Brain pericyte (primary cell): ENCODE results near the gene AMIGO2.

Source experiments
- DNase-seq: peaks from one replicate; pipeline ENCODE4 v3.0.0-alpha.2; 2012; ENCODE audit warnings: low read depth, low spot score

AMIGO2 gene

DNA sequence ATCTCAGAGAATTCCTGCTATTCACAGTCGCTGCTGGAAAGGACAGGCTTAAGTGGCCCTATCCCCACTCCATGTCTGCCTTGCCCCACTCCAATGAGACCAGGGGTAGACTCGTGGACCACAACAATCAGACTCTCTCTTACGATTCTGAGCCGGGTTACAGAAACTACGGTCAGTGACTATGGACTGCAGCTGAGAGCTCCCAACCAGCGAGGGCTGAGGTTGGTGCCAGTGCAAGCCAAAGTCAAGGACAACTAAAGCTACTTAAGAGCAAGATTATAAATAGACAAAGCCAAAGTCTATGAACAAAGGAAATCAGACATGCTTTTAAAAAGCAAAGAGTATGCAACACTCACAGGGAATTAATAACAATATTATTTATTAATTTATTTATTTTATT lies 18.3 kb upstream of the AMIGO2 start:
- DNase-seq, result no peak

DNA sequence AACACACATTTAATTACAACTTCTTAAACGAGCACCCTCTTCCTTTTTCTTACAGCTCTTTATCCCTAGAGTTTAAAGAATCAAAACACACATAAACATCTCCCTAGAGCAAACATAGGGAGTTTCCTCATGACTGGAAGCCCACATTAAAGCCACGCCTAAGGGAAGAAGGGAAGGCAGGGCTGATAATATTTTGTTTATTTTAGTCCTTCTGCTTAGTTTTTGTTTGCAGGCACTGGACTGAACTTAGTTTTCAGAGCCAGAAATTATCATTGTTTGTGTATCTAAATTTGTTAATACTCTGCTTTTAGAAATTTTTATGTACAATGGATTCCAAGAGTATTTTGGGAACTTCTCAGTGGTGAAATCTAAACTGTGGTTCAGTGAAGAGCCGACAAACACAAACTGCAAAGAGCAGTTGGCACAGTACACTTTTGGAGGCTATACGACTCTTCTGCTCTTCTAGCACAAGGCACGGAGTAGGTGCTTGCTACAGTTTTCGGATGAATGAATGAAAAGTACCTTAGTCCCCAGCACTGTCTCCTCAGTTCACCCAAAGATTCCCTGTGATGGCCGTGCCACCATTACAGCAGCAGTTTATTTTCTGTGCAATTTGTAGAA lies 17.6 kb upstream of the AMIGO2 start:
- no peak for DNase-seq

DNA sequence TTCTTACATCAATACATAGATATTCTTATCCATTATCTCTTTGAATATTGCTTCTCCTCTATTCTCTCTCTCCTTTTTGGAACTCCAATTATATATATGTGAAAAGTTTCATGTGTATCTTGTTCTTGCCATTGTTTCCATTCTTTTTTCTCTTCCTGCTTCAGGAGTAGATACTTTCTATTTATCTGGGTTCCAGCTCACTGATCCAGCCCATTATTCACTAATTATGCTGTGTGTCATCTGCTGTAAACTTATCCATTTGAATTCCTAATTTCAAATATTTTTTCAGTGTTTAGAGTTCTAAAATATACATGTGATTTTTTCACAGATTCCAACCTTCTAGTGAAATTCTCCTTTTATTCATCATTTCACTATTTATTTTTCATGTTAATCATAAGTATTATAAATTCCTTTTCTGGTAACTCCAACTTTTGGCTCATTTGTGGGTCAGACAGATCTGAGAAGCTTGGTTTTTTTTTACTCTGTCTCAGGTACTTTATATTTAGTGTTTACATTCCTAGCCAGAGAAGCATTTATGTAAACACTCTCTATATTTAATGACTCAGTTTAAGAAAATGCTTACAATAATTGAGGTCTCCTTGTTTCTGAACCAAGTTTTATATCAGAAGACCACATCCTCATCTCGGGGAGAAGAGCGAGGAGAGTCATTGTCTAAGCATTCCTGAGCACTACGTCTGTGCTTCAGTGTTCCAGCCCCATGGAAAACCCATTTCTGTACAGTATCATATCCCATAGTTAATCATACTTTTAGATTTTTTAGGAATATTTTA lies 15.9 kb upstream of the AMIGO2 start:
- DNase-seq, result no peak

DNA sequence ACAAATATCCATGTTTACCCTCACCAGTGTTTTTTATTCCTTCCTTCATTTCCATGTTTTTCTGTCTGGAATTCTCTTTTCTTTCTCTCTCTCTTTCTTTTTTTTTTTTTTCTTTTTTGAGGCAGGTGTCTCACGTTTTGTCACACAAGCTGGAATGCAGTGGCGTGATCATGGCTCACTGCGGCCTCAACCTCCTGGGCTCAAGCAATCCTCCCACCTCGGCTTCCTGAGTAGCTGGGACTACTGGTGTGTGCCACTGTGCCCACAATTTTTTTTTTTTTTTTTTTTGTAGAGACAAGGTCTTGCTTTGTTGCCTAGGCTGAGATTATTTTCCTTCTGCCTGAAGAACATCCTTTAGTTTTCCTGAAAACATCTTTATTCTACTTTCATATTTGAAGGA lies 15.0 kb upstream of the AMIGO2 start:
- no peak for DNase-seq

DNA sequence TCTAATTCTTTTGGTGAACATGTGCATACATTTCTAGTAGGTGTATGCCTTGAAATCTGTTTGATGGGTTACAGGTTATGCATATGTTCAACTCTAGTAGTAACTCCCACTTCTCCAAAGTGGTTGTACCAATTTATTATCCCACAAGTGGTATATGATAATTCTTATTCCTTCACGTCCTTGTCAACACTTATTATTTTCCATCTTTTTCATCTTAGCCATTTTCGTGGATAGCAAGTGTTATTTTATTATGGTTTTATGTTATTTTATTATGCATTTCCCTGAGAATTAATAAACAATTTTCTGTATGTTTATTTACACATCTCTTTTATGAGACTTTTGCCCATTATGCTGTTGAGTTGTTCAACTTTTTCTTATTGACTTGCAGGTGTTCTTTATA lies 11.2 kb upstream of the AMIGO2 start:
- DNase-seq, result no peak

DNA sequence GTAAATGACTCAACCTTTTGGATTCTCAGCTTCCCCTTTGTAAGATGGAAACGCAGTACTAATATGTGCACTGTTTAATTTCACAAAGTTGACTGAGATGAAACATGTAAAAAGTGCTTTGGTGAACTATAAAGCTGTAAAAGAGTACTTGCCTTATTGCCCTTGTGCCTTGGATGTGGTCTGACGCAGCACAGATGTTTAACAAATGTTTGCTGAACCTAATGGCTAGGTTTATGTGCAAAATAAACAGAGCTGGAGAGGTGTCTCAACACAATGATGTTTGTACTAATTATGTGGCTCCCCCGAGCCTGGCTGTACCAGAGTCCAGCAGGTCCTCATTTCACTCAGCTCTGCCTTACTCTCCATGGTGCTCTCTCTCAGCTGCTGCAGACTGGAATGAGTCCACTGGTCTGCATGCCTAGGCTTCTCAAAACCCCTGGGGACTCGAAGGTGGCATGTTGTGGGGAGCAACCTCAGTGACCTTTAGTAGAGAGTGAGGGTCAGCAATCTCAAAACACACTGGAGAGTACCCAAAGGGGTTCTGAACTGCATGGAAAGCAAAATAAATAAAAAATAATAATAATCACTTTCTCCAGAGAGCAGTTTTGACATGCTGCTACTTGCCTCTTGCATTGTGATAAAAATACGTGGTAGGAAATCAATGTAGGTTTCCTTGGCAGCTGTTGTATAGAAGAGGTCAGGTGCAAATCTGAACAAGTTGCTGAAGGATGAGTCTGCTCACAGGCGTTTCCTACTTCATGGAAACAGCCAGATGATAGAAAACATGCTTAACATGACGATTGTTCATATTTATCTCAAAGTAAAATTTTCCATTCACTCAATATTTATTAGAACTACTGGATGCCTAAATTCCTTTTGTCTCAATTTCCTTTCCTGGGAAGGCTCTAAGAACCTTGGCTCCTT lies 8.5 kb upstream of the AMIGO2 start:
- DNase-seq, result no peak

DNA sequence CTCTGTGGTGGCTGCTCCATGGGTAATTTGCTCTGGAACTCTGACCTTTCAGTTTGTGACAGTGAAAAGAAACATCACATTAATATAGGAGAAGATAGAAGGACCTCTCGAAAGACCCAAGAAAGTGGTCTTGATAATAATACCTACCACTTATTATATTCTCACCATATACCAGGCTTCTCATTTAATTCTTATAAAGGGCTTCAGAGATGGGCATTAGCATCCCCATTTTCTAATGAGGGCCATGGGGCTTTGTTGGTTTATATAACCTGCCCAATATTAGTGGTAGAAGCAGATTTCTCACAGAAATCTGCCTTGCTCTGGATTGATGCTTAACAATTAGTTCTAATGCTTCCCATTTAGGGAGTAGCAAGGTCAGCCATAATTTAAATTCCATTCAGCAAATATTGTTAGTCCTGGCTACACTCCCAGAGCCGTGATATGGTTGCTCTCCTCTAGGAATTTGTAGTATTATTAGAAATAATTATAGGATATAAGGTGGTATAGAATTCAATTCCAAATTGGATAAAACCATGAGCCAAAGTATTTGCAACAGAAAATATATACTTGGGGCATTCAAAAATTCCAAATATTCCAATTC lies 7.4 kb upstream of the AMIGO2 start:
- DNase-seq, result no peak

DNA sequence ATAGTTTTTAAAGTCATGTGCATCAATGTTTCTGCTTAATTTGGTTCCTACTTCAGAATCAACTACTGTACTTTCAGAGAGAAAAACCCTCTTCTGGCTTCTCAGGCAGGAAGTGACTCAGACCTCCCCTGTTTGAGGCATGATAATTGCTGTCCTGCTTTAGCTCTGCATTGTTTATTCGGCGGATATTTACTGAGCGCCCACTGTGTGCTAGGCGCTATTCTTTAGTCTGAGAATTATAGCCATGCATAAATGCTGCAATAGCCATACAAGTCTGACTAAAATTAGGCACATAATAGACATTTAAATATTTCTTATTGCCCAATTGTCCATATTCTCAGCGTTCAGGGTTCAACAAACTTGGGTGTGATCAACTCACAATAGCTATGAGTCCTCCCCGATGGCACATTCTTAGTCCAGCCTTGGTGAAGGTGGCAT lies 6.1 kb upstream of the AMIGO2 start:
- no peak for DNase-seq

DNA sequence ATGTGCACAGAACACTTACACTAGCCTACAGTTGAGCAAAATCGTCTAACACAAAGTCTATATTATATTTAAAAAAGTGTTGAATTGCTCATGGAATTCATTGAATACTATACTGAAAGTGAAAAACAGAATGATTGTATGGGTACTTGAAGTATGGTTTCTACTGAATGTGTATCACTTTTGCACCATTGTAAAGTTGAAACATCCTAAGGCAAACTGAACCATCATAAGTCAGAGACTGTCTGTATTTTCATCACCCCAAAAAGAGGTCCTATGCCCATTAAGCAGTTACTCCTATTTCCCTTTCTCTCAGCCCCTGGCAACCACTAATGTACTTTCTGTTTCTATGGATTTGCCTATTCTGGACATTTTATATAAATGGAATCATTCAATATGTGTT lies 4.4 kb upstream of the AMIGO2 start:
- no peak for DNase-seq

DNA sequence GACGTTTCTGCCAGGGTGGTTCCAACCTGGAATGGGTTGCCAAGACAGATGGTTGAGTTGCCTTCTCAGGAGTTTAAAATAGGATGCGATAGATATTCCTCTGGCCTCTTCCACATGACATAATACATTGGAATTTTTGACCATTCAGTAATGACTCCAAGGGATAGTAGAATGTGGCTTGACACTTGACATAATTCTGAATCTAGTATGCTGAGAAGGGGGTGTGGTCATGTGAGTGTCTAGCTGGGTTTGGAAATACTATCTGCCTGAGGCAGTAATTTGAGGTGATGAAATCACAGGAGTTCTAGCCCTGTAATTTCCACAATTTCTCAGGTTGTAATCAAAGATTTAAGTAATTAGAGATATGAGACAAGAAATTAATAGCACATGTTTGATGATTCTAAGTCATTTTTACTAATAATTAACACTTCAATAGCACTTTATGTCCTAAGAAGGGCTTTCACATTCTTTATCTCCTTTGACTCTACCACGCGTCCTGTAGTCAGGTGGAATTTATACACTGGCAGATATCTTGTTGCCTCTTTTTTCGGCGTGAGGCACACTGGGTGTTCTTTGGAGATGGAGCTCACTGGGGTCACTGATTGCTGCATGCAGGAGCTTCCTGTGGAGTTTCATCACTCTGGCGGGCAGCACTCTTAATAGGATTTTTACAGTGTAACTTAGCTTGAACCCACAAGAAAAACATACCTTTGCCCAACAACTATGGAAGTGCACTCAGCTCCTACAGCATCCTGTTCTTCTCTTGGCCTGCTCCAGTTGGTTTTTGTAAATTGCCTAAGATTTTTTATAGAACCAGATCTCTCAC lies 3.2 kb upstream of the AMIGO2 start:
- no peak for DNase-seq

DNA sequence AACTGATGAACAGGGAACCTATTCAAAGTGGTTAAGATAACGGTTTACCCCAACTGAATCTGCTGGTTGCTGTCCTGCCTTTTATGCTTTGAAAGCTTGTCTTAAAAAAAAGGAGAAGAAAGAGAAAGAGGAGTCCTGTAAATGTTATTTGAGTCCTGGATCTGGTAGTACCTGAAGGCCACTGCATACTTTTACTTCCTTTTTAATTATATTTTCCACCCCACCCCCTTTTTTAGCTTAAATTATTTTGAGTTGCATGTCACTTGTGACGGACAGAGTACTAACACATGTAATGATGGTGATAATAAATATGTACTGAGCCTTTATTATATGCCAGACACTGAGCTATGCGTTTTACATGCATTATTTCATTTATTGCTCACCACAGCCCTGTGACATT lies 2.5 kb upstream of the AMIGO2 start:
- DNase-seq, result no peak

DNA sequence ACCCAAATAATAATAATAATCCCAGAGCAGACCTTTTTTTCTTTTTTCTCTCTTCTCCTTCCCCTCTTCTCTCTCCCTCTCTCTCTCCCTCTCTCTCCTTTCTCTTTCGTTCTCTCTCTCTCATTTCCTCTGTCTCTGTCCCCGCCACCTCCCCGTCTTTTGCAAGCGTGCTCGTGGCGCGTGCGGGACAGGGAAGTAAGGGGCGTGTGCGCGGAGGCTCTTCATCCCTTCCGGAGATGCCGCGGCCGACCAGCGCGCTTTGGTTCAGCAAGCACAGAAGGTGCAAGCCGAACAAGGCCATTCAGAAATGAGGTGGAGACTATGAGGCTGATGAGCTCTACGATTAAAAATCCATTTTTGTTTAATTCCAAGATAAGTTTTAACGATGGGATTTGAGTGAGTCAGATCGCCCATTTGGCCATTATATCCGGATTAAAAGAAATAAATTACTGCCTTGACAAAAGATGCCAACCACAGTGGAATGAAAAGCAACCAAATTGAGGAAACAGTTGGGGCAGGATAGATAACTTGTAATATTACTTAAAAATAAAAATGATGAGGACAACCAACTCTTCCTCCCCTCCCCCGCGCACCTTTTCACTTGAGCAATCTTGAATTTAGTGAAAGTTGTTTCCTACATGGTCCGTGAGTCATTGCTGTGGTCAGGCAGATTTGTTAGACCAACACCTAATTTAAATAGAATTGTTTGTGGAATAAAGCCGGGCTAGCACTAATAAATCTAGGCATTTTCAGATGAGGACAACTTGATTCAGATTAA lies 1.2 kb upstream of the AMIGO2 start:
- DNase-seq, result no peak

DNA sequence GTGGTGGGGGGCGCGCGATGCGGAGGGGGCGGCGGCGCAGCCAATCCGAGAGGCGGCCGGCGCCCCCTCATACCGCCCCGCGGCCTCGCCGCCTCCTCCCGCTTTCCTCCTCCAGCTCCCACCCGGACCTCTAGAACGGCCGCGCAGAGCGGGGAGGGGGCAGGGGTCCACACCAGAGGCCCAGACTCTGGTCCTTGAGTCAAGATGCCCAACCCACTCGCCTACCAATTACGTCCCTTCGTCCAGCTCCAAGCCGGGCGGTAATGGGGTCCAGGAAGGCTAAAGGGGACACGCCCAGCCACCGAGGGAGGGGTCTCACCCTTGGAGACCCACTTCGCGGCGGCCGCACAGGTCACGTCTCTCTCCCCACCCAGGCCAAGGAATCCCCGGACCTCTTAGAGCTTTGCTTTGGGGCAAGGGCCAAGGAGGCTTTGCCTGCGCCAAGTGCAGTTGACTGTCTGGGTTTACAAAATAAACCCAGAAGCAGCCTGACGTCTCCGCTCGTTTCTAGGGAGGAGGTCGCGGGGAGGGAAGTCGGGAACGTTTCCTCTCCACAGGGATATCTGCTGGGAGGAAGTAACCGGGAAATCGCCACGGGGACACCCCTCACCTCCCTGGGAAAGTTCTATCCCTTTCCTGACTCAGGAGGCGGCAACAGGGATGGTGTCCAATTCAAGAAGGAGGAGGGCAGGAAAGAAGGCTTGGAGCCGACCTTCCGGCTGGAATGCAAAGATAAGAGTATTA lies 394 bp upstream of the AMIGO2 start:
- DNase-seq, result no peak

DNA sequence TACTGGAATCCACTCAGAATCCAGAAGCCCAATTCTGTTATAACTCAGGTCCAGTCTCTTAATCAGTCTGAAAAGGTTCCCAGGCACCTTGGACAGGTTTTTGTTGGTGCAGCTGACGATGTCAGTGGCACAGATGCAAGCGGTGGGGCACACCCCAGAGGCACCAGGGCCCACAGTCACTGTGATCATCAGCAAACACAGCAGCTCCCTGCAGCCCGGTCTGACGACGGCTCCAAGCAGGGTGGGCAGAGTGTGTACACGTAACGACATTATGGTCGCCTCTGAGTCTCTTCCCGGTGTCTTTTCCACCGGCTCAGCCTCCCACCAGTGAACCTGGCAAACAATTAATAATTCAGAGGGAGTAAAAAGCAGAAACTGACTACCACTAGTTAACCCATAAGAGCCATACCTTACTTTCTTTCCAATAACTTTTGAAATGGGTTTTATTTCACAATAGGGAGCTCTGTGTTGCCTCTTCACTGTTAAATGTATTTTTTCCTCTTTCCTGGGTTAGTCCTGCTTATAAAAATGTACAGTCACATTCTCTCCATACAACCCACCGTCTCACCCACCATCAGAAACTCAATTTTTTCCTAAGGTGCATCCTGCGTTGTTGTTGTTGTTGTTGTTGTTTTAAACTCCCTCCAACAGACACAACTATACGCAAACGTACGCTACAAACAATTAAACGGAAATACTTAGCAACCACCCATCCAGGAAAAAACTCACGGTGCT lies 859 bp downstream of the AMIGO2 start:
- DNase-seq, result no peak

DNA sequence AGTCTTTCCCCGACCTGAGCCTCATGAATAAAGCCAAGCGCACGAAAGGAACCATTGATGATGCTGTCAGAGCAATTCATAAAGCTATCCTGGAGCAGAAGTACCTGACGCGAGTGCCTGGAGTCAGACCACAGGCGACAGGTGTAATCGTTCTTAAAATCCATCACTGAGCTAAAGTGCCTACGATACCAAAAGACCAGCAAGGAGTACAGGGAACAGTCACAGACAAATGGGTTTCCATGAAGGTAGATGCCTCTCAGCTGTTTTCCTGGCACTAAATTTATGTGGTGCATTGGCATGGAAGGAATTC lies 1.7 kb downstream of the AMIGO2 start:
- no peak for DNase-seq

DNA sequence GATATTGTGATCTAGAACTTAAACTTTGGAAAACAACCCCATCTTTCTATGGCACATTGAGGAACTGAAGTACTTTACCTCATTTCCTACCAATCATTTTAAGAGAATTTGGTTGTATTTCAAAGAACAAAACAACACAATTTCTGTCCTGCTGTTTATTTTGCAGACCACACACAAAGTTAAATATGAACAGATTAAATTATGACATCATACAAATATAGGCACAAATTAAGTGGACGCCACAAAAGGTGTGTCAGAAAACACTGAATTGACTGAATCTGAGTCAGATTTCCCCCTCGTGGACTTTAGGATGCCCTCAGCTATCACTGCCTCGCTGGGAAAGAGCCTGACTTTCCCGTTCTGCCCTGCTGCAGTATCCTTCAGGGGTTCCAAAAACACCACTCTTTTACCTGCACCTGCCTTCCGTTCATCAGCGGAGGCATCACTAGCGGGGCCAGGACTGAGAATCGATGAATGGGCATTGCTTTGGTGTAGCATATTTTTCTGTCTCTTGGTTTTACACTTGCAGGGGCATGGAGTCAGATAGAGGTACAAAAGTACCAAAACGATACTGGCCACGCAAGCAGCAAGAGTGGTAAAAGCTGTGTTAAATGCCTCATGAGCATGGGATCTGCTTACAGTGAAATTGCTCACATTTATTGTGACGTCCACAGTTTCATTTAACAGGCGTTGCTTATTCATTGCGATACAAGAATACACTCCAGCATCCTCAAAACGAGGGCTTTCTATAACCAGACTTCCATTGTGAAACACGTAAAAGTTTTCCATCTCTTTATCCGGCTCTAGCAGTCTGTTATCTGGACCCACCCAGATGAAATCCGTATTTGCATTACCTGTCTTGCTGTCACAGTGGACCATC lies 2.3 kb downstream of the AMIGO2 start:
- no peak for DNase-seq

DNA sequence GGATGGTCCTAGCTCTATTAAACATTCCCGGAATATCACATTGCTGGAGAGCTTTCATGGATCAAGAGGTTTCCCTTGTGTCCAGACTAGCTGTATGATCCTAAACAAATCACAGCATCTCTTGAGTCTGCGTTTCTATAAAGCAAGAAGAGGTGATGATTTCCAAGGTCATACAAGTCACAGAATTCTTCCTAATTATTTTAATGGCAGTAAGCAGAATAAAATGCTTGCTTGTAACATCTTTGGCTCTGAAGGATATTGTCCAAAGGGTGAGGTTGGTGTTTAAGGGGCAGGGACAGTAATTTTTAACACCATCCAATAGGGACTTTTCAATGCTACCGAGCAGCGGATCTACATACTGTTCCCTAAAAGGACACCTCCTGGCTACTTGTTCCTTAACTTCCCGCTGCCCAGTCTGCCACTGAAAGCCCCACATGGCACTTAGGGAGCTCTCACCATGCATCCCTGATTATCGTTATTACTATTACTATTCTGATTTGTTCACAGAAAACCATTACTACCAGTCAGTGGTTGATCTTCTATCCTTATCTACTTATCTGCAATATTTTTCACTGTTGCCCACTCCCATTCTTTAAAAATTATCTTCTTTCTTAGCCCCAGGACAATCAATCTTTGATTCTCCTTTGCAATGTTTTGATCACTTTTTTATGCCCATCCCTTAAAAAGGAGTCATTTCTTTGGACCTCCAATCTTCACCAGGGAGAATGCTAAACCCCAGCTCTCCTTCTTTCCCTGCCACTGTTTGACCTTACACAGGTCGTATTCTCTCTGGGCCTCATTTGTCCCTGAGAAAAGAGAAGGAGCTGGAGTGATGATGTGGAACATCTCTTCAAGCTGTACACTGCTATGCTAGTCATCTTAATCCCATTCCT lies 4.3 kb downstream of the AMIGO2 start:
- no peak for DNase-seq
